ENCODE results near the gene CDKN2B.

GRCh38 chr9:22010866-22011625, 1.9 kb upstream of the CDKN2B start:
- TF ChIP-seq POLR2AphosphoS5 (IDR thresholded peaks at IDR 0.05) (no peak), CTCF (IDR thresholded peaks at IDR 0.05; ENCODE audit: poor library complexity, severe bottlenecking) (no peak)

Data from neural cell (in vitro differentiated cells).